B cell (primary cell): ENCODE data around the gene STIL.

Experiments
- CTCF ChIP-seq: fragments of 200-600 bp; IDR thresholded peaks from one replicate; pipeline ENCODE4 v1.8.0; 2022; ENCODE audit warnings: antibody characterized with exemption, mild to moderate bottlenecking
- EZH2 ChIP-seq: IDR thresholded peaks from 2 replicates; pipeline ENCODE4 v1.6.1; 2012; ENCODE audit warnings: borderline replicate concordance, low read depth, mild to moderate bottlenecking, moderate library complexity, low read length; ENCODE audit not compliant: insufficient read depth, poor library complexity, severe bottlenecking

- TF ChIP-seq CTCF (no peak), EZH2 (no peak)
These were observed 34.3 kb upstream of the STIL start for GRCh38 chr1:47348246-47348645.
